Right lobe of liver (tissue), 4 donors: Measurements from ENCODE around the gene CEP164.

Experiments used
- CTCF ChIP-seq, 4 donors: fragments of 200-600 bp in 3 of 4; fragments of 450-650 bp in 1 of 4; IDR thresholded peaks; one replicate each; pipeline versions ENCODE4 v1.5.1 to v1.8.0; 2016 to 2022; ENCODE audit warnings: antibody characterized with exemption in 4 of 4, mild to moderate bottlenecking in 2 of 4
- POLR2A ChIP-seq: fragments of 450-650 bp; IDR thresholded peaks from one replicate; pipeline ENCODE4 v1.6.1; 2017; ENCODE audit warnings: antibody characterized with exemption, mild to moderate bottlenecking
- donor health status: DM: no; HTN: no; CAD: no.
- donor health status: DM: no; HTN: no; CAD: no.
- donor health status: DM: no; HTN: yes; CAD: no.

GRCh38 chr11:117369534-117369933 lies 41.9 kb downstream of the CEP164 start:
- TF ChIP-seq POLR2A (no peak), CTCF (IDR thresholded peaks at IDR 0.05) (no peak)
